H9 (cell line): Measurements from ENCODE around the gene MALSU1. TPM values are rescaled to one million over a fixed set of nuclear protein-coding genes. Genes with fewer than 3 reads are reported as not detected.

Experiments used
- DNase-seq: peaks from one replicate; pipeline ENCODE4 v3.0.0-alpha.2; 2017
- H2AFZ ChIP-seq: one replicate; pipeline ENCODE4 v1.6.1; 2013; ENCODE audit warnings: mild to moderate bottlenecking, low read length, control low read depth, moderate library complexity
- H2AK5ac ChIP-seq: 2 replicates; pipeline ENCODE4 v1.6.1; 2013; ENCODE audit warnings: low read length, control low read depth, mixed read lengths; ENCODE audit not compliant: insufficient read length
- H2BK120ac ChIP-seq: one replicate; pipeline ENCODE4 v1.6.1; 2013; ENCODE audit warnings: low read depth, mild to moderate bottlenecking, low read length, control low read depth, inconsistent platforms; ENCODE audit not compliant: poor library complexity, severe bottlenecking
- H2BK12ac ChIP-seq: 2 replicates; pipeline ENCODE4 v1.6.1; 2013; ENCODE audit warnings: low read length, control low read depth, mixed read lengths, low read depth; ENCODE audit not compliant: insufficient read length
- H2BK15ac ChIP-seq: 2 replicates; pipeline ENCODE4 v1.6.1; 2013; ENCODE audit warnings: low read depth, low read length, control low read depth
- H2BK20ac ChIP-seq: one replicate; pipeline ENCODE4 v1.6.1; 2013; ENCODE audit warnings: low read depth, mild to moderate bottlenecking, low read length, control low read depth, inconsistent platforms; ENCODE audit not compliant: poor library complexity, severe bottlenecking
- H2BK5ac ChIP-seq: 2 replicates; pipeline ENCODE4 v1.6.1; 2013; ENCODE audit warnings: low read length, control low read depth, mixed read lengths; ENCODE audit not compliant: insufficient read length
- H3K14ac ChIP-seq: 2 replicates; pipeline ENCODE4 v1.6.1; 2013; ENCODE audit warnings: low read length, control low read depth; ENCODE audit not compliant: insufficient read depth
- H3K18ac ChIP-seq: 2 replicates; pipeline ENCODE4 v1.6.1; 2013; ENCODE audit warnings: low read depth, mild to moderate bottlenecking, mixed read lengths, low read length, control low read depth; ENCODE audit not compliant: insufficient read length
- H3K23ac ChIP-seq: 2 replicates; pipeline ENCODE4 v1.6.1; 2013; ENCODE audit warnings: low read length, control low read depth, mixed read lengths, low read depth; ENCODE audit not compliant: insufficient read length
- H3K23me2 ChIP-seq: 2 replicates; pipeline ENCODE4 v1.6.1; 2013; ENCODE audit warnings: low read depth, mild to moderate bottlenecking, mixed read lengths, low read length, control low read depth; ENCODE audit not compliant: insufficient read length, poor library complexity, severe bottlenecking
- H3K27ac ChIP-seq: 2 replicates; pipeline ENCODE4 v1.5.1; 2013; ENCODE audit warnings: low read length, control low read depth, mixed read lengths, low read depth; ENCODE audit not compliant: insufficient read length
- H3K27me3 ChIP-seq: 2 replicates; pipeline ENCODE4 v1.6.1; 2013; ENCODE audit warnings: low read length, control low read depth, inconsistent platforms; ENCODE audit not compliant: insufficient read depth
- H3K4ac ChIP-seq: 2 replicates; pipeline ENCODE4 v1.6.1; 2013; ENCODE audit warnings: low read depth, mild to moderate bottlenecking, control low read depth, inconsistent platforms, low read length, moderate library complexity
- H3K4me1 ChIP-seq: 2 replicates; pipeline ENCODE4 v1.6.1; 2013; ENCODE audit warnings: low read length, control low read depth, inconsistent platforms; ENCODE audit not compliant: insufficient read depth
- H3K4me2 ChIP-seq: 2 replicates; pipeline ENCODE4 v1.6.1; 2013; ENCODE audit warnings: low read length, control low read depth, mixed read lengths; ENCODE audit not compliant: insufficient read length, insufficient read depth
- H3K56ac ChIP-seq: 2 replicates; pipeline ENCODE4 v1.6.1; 2013; ENCODE audit warnings: low read depth, mild to moderate bottlenecking, mixed read lengths, low read length, control low read depth; ENCODE audit not compliant: insufficient read length
- H3K79me1 ChIP-seq: 2 replicates; pipeline ENCODE4 v1.6.1; 2013; ENCODE audit warnings: low read depth, mild to moderate bottlenecking, moderate library complexity, low read length, control low read depth, inconsistent platforms; ENCODE audit not compliant: insufficient read depth, poor library complexity, severe bottlenecking
- H3K79me2 ChIP-seq: 2 replicates; pipeline ENCODE4 v1.6.1; 2013; ENCODE audit warnings: low read length, control low read depth, inconsistent platforms; ENCODE audit not compliant: insufficient read depth
- H3K9ac ChIP-seq: 2 replicates; pipeline ENCODE4 v1.6.1; 2013; ENCODE audit warnings: low read length, control low read depth, mixed read lengths; ENCODE audit not compliant: insufficient read length; ENCODE audit errors: extremely low read depth
- H3K9me3 ChIP-seq: one replicate; pipeline ENCODE4 v1.6.1; 2013; ENCODE audit warnings: low read depth, low read length, inconsistent platforms; ENCODE audit not compliant: control insufficient read depth
- H3T11ph ChIP-seq: one replicate; pipeline ENCODE4 v1.6.1; 2013; ENCODE audit warnings: mild to moderate bottlenecking, low read length, control low read depth, inconsistent platforms
- H4K20me1 ChIP-seq: one replicate; pipeline ENCODE4 v1.6.1; 2013; ENCODE audit not compliant: control insufficient read depth, insufficient read length, insufficient read depth
- H4K5ac ChIP-seq: 2 replicates; pipeline ENCODE4 v1.6.1; 2013; ENCODE audit warnings: low read depth, mild to moderate bottlenecking, mixed read lengths, low read length, control low read depth; ENCODE audit not compliant: insufficient read length
- H4K8ac ChIP-seq: replicated peaks from 2 replicates; pipeline ENCODE4 v1.6.1; 2013; ENCODE audit warnings: low read length, control low read depth, mixed read lengths, low read depth; ENCODE audit not compliant: insufficient read length
- H4K91ac ChIP-seq: 2 replicates; pipeline ENCODE4 v1.6.1; 2013; ENCODE audit warnings: low read depth, mild to moderate bottlenecking, moderate library complexity, mixed read lengths, low read length, control low read depth; ENCODE audit not compliant: insufficient read length
- H3K27ac Mint-ChIP-seq, 3 experiments: 2 replicates in 2 of 3; 3 replicates in 1 of 3; pipeline ENCODE4 v1.8.0; 2020 to 2021; ENCODE audit warnings: mixed read lengths in 3 of 3, mild to moderate bottlenecking in 1 of 3, moderate library complexity in 1 of 3
- H3K27me3 Mint-ChIP-seq: 2 replicates; pipeline ENCODE4 v1.8.0; 2021; ENCODE audit warnings: low read depth, mild to moderate bottlenecking, moderate library complexity, mixed read lengths
- H3K36me3 Mint-ChIP-seq, 3 experiments: 2 replicates in 2 of 3; 3 replicates in 1 of 3; pipeline ENCODE4 v1.8.0; 2020 to 2021; ENCODE audit warnings: low read depth in 3 of 3, mixed read lengths in 3 of 3; ENCODE audit not compliant: insufficient read depth in 1 of 3
- H3K4me1 Mint-ChIP-seq, 2 experiments: 2 replicates each; pipeline ENCODE4 v1.8.0; 2020; ENCODE audit warnings: mixed read lengths in 2 of 2
- H3K4me3 Mint-ChIP-seq, 2 experiments: 2 replicates in 1 of 2; 3 replicates in 1 of 2; pipeline ENCODE4 v1.8.0; 2020 to 2021; ENCODE audit warnings: mild to moderate bottlenecking in 2 of 2, mixed read lengths in 2 of 2, moderate library complexity in 1 of 2
- H3K9me3 Mint-ChIP-seq, 2 experiments: 2 replicates in 1 of 2; 3 replicates in 1 of 2; pipeline ENCODE4 v1.8.0; 2020; ENCODE audit warnings: mild to moderate bottlenecking in 2 of 2, mixed read lengths in 2 of 2, moderate library complexity in 1 of 2
- CTCF ChIP-seq: fragments of 200-600 bp; sonication (generic); conservative IDR thresholded peaks from 3 replicates; pipeline ENCODE4 v1.8.0; 2021; ENCODE audit warnings: antibody characterized with exemption, mild to moderate bottlenecking
- WGBS: extraction: QIAGEN DNeasy Blood & Tissue Kit; methylation state at CpG from one replicate; pipeline ENCODE4 v1.1.7; 2013; ENCODE audit warnings: missing lambda C conversion rate, low lambda C conversion rate, mixed read lengths; ENCODE audit not compliant: insufficient read length; ENCODE audit errors: extremely low coverage; 5-methylcytosine and 5-hydroxymethylcytosine counted together
- total RNA-seq: library from RNA; stranded (reverse); gene quantifications from 2 replicates; pipeline ENCODE4 v1.2.1, GENCODE V29; 2021

Gene MALSU1
- total RNA-seq, 1 experiment from 2014 or later: 83.4 TPM

- Histone ChIP-seq H3K27me3 (no peaks in the 10 kb centered on the region), H3K9ac (no peak overlapping the region), H3K56ac (no peak overlapping the region), H2BK15ac (no peak overlapping the region), H2BK20ac (no peak overlapping the region), H3K4ac (no peak overlapping the region), H3K18ac (no peak overlapping the region), H3K23me2 (no peaks in the 10 kb centered on the region), H3K4me2 (no peak overlapping the region), H4K91ac (no peak overlapping the region), H2BK12ac (no peak overlapping the region), H3K4me1 (no peaks in the 10 kb centered on the region), H3K79me1 (no peaks in the 10 kb centered on the region), H4K5ac (no peak overlapping the region), H2BK5ac (no peak overlapping the region), H3K14ac (no peak overlapping the region), H4K8ac (no peak overlapping the region), H2BK120ac (no peak overlapping the region), H3K23ac (no peak overlapping the region), H3K79me2 (no peaks in the 10 kb centered on the region), H3K9me3 (no peaks in the 10 kb centered on the region), H3T11ph (no peak overlapping the region), H3K27ac (no peak overlapping the region), H4K20me1 (no peaks in the 10 kb centered on the region), H2AFZ (no peak overlapping the region), H2AK5ac (no peak overlapping the region)
- Mint-ChIP-seq H3K4me1 (peaks cover 6 to 8% of the 10 kb centered on the region in 2 experiments), H3K4me3 (no peak overlapping the region), H3K27me3 (peaks cover 4% of the 10 kb centered on the region), H3K36me3 (no peaks in the 10 kb centered on the region), H3K27ac (no peak overlapping the region), H3K9me3 (no peaks in the 10 kb centered on the region)
- DNase-seq: no peak
- no CpG with 5 or more reads among the region's 5 CpGs for WGBS
- TF ChIP-seq CTCF: no peak
These were observed 23.2 kb upstream of the MALSU1 start for GRCh38 chr7:23275912-23276311.
